ENCODE results near the gene BBC3.

Gene BBC3

DNA sequence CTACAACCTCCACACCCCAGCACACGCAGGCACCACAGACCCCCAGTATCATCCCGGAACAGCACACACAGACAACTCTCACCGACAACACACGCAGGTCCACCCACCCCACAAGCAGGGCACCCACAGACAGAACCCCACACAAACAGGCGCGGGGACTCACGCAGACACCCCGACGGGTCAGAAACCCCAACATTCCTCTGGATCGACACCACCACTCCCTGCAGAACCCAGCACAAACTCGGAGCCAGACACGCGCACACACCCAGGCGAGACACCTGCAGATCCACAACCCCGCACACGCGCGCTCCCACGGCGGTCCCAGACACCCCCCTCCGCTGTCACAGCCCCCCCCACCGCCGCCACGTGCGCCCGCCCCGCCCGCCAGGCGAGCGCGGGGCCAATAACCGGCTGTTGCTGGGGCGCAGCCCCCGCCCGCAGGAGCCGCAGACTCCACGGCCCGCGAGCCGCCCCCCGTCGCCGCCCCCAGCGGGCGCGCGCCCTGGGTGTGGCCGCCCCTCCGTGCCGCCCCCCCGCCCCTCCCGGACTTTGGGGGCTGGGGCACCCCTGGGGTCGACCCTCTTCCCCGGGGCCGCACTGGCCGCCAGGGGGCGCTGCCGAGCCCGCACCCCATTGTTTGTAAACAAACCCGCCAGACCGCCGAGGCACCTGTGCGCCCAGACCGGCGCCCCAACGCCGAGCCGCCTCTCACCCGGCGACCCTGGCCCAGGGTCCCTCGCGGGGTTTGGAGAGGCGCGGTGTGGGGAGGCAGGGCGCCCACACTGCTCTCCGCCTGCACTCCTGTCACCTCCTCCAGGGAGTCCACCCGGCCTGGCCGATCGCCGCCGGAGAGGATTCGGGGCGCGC lies 712 bp downstream of the BBC3 start:
- DNase-seq, result peak; percentile 82

DNA sequence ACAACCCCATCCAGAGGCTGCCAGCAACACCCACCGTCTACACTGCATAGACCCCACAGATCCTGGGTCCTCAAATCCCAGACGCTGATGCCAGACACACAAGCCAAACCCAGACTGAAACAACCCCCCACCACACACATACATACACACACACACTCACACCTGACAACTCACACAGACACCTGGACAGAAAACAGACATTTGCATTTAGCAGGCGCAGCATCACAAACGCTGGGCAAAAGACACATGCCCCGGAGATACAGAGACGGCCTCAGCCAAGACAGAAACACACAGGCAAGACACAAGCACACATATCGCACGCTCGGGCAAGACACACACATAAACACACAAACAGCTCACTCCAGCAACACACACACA lies 1.3 kb downstream of the BBC3 start:
- DNase-seq, result no peak

DNA sequence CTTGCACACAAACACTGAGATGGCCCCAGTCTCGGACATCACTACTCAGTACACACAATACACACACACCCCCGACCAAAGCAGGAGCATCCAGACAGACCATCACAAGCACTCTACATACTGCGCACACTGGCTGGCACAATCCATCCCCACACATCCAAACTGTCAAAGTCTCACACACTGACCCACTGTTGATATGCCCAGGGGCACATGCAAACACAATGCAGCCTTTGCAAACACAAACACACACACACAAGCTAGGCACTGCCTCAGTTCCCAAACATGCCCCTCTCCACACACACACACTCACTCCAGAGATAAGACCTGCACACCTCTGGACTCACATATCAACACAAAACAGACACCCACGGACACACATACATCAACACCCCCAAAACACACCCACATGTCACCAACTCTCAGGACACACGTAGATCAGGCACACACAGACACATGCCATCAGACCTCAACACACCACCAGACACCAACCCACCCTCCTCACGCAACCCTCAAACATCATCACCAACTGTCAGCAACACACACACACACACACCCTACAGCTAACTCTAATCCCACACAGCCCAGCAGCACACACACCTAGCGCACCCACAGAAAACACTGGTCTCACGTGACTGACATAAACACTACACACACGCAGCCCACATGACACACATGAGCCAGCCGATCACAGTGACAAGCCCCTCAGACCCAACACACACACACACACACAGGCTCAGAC lies 1.9 kb downstream of the BBC3 start:
- no peak for DNase-seq

DNA sequence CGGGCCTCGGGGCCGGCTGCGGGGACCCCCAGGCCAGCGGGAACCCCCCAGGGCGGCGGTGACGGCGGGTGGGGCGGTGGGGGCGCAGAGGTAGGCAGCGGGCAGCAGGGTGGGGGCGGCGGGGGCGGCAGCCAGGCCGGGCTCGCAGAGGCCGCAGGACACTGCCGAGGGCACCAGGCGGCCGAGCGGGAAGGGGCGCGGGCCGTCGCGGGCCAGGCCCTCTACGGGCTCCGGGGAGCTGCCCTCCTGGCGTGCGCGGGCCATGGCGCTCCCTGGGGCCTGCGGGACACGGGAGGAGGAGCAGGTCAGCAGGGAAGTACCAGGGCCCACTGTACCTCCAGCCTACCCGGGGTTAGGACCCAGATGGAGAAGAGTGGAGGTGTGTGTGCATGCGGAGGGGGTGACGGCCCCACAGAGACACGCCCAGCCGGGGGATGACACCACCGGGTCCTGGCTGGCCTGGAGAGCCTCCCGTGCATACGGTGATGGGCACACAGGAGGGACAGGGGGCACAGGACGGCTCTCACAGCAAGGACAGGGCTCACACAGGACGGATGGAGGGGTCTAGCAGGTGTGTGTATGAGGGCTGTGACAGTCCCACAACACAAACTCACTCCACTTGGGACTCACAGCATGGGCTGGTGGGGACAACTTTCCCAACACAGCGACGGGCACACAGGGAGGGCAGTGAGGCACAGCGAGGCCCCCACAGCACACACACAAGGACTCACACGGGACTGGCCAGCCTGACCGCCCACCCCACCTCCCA lies 2.6 kb downstream of the BBC3 start:
- peak; percentile 48 for DNase-seq

DNA sequence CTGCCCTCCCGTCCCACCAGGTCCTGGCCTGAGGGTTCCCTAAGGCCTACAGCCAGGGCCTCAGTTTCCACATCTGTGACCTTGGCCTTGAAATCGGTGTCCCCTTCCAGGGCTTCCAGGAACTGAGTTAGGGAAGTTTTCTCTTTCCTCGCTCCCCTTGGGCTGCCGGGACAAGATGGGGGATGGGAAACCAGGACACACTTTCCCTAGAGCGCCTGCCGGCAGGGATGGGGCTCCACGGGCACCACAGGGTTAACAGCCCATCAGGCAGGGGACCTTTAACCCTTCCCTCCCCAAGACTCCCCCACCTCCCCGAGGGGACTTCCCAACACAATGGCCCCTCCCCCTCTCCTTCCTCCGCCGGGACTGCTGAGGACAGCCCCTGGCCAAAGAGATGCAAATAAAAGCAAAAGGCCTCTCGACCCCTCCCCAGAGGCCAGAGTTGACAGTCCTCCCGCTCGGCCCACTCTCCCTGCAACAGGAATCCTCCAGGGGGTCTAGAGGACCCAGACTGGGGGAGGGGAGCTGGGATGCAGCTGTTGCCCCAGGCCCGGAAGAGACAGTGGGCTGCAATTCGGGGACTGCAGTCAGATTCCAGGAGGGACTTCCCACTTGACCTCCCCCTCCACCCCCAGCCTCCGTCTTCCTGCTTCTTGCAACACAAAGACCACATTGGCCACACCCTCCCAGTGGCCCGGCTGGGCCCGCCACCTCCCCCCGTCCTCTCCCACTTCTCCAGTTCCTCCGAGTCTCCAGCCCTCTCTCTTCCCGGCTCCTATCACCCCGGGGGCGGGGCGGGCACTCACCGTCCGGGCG lies 3.4 kb downstream of the BBC3 start:
- DNase-seq, result no peak

DNA sequence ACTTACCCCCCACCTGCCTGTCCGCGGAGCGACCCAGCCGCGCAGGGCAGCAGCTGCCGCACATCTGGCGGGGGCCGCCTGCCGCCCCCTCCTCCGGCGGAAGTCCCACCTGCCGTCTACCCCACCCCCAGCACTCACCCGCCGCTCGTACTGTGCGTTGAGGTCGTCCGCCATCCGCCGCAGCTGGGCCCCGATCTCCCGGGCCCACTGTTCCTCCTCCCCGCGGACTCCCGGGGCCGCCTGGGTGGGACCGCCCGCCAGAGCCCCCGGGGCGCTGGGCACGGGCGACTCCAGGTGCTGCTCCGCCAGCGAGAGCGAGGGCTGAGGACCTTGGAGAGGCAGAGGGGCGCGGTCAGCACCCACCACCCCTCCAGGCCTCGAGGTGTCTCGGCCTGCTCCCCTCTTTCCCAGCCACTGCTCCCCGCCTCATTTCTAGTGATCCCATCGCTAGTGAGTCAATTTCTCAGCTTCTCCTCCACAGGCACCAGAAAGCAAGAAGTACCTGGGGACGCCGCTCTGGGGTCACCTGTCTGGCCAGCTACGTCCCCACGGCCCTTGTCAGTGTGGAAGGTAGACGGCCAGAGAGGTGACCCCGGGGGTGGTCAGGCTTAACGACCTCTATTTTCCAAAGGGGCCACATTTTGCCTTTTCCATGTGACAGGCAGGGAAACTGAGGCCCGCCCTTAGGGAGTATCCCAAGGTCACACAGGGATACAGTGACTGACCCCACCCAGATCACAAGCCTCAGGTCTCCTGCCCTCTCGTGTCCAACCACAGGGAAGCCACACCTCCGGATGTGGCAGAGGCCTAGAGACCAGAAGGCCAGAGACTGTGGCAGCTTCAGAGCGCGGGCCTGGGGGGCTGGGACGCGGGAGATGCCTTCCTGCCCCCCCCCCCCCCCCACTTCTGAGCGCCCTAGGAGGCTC lies 4.3 kb downstream of the BBC3 start:
- no peak for DNase-seq

DNA sequence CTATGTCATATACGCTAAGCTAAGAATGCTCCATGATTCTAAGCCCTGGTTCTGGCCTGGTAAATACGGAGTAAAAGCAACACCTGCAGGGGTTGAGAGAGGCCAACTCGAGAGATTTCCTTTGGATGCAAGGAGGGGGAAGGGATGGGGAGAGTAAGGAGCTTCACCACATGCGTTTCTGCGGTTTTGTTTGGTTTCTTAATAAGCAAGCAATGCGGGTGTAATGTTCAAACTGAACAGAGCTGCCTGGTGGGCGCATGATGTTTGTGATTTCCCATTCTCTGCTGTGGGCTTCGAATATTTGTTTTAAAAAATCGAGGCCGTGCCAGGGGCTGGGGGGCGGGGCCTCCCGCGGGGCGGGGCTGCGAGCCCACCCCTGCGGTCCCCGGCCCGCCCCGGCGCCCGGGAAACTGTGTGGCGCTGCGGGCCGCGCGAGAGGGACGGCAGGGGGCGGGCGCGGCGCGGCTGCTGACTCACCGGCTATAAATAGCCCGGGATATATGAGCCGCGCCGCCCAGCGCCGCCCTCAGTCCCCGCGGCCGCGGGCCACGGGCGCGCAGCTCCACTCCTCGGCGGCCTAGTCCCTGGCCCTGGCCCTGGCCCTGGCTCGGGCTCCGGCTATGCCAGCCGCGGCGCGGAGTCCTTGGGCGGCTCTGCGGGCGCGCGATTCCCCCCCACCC lies 5.1 kb downstream of the BBC3 start:
- peak; percentile 86 for DNase-seq

DNA sequence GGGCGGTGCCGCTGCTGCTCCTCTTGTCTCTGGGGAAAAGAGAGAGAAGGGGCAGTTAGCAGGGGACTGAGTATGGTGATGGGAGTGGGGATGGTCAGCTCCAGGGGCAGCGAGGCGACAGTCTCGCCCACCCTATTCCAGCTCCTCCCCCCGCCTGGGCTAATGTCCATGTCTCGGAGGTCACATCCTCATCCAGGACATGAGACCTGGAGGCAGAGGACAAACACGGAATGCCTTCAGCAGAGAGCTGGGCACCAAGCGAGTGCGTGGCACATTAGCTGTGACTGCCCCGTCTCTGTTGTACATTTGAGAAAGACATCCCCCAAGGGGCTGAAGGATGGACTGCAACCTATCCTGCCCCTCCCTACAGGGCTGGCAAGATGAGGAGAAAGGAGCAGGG lies 9.1 kb downstream of the BBC3 start:
- no peak for DNase-seq

DNA sequence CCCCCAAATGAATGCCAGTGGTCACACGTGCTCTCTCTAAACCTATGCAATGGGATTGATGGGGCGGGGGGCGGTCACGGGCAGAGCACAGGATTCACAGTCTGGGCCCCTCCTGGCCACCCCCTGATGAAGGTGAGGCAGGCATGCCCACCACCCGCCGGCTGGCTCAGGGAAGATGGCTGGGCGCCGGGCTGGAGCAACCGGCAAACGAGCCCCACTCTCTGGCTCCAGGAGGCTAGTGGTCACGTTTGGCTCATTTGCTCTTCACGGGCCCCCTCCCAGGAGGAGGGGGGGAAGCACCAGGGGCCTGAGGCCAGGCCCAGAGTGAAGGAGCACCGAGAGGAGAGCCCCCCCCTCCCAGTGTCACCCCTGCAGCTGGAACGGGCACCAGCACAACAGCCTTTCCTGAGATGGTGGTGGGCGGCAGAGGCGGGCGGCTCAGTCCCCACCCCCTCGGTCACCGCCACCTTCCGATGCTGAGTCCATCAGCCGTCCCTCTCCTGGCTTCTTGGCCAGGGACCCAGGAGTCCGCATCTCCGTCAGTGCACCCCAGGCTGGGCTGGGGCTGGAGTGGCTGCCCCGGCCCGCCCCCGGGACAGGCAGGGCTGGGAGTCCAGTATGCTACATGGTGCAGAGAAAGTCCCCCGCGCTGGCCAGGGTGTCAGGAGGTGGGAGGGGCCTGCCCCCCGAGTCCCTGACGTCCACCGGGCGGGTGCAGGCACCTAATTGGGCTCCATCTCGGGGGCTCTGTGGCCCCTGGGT lies 9.7 kb downstream of the BBC3 start:
- no peak for DNase-seq

DNA sequence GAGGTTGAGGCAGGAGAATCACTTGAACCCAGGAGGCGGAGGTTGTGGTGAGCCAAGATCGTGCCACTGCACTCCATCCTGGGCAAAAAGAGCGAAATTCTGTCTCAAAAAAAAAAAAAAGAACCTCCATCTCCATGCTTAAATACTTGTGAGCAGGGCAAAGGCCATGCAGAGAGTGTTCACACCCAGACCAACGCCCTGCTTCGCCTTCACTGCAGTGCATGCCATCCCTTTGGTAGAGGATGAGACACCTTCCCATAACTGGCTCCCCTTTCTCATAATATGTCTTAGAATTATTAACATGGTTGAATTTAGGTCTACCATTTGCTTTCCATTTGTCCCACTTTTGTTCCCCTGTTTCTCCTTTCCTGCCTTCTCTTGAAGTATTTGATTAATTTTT lies 15.4 kb downstream of the BBC3 start:
- DNase-seq, result no peak

DNA sequence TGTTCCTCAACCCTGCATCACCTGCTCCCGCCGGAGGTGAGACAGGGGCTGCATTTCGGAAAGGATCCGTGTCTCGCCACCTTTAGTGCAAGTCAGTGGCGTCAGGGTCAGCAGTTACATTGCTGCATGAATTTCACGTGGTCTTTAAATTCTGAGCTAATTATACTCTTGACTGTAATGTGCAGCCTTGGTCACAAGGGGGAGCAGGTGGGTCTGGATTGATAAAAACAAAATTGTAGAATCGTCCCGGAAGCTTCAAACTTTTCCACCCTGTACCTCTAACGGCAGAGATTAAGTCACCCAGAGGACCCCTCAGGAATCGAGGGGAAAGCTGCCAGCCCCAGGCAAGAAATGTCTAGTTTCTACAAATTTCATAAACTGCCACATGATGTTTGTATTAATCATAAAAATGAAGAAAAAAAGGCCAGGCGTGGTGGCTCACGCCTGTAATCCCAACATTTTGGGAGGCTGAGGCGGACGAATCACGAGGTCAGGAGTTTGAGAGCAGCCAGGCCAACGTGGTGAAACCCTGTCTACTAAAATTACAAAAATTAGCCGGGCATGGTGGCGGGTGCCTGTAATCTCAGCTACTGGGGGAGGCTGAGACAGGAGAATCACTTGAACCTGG lies 20.2 kb downstream of the BBC3 start:
- DNase-seq, result peak; percentile 82

DNA sequence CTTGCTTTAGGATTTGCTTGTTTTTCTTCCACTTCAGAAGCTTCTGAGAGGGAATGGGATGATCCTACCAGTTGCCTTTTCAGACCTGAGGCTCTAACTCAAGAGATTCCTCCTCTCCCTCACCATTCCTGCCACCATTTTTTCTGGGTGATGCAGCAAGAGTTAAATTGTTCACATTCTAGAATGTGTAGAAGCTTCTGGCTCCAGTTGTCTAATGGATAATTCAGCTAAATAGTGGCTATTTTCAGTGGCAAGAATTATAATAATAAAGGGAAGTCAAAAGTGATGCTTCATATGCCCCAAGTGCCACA lies 20.9 kb downstream of the BBC3 start:
- DNase-seq, result no peak

DNA sequence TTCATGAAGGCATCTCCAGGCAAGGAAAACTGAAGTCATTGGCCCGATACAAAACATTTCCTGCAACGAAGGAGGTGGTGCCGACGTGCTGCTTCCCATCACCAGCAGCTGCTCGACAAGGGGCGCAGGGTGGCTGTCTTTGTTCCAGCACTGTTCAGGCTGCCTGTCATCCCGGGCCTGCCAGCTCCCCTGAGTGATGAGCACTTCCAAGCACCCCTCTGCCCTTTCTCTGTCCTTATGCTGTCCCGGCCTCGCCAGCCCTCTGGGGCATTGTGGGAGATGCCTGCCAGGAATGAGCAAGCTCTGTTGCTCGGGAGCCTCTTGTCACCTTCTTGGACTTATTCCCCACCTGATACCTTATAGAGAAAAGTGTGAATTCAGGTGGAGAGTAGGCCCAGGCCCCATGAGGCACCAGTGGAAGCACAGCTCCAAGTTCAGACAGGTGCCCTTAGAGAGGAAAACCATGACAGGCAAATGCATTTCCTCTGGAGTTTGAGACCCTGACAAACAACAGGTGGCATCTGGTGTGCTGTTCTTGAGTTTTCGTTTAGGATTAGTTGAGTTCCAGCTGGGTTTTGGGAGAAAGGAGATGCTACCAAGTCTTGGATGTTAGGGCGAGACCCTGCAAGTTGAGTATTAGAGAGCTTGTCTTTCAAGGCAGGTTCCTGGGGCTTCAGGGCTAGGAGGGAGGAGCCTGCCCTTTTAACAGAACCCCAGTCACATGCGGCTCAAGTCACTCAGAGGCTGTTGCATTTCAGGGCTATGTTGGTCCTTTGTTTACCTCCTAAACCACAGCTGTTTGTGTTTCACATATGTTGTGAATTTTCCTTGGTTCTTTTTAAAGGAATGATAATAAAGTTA lies 21.4 kb downstream of the BBC3 start:
- no peak for DNase-seq

DNA sequence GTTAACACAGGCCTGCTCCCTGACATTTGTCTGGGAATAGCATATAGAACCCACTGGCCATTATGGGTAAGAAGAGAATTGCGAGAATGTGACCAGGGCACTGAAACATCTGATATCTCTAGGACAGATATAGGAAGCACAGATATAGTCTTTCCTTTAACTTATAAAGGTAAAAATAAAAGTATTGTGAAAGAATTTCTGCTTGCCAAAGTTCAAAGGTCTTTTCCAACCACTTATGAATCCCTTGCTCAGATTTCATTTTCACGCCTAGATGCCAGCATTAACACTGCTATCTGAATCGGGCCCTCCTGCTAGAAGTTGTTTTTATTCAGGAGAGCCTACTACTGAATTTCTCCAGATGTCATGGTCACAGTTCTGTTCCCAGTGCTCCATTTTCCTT lies 27.7 kb downstream of the BBC3 start:
- no peak for DNase-seq

DNA sequence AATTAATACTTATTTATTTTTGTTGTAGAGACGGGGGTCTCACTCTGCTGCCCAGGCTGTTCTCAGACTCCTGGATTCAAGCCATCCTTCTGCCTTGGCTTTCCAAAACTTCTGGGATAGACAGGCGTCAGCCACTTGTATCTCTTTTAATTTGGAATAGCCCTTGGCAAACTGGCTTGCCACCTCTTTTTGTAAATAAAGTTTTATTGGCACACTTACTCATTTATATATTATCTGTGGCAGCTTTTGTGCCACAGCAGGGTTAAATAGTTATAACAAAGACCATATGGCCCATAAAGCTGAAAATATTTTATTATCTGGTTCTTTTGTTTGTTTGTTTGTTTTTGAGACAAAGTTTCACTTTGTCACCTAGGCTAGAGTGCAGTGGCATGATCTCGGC lies 30.5 kb downstream of the BBC3 start:
- DNase-seq, result no peak

DNA sequence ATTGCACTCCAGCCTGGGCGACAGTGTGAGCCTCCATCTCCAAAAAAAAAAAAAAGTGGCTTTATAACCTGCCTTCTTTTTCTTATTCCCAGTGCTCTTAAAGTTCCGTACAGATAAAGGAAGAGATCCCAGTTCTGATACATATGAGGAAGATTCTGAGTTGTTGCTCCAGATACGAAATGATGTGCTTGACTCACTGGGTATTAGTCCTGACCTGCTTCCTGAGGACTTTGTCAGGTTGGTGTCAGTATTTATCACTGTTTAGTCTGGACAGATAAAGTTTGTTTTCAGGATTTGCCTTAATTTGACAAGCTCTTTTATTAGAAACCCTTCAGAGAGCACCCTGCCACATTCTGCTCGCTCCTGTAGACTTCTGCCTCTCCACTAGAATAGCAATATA lies 33.9 kb downstream of the BBC3 start:
- no peak for DNase-seq

DNA sequence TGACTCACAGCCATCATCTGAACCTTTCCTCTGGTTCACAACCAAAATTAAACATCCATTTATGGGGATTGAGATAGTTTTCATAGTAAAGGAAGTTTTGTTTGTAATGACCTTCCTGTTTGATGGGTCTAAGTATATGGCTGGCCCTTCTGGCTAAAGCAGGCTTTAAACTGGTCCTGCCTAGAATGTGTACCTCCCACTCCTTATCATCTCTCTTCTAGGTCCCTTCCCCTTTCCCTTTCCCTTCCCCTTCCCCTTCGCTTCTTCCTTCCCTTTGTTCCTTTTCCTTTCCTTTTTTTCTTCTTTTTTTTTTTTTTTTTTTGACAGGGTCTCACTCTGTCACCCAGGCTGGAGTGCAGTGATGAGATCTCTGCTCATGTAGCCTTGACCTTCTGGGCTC lies 35.6 kb downstream of the BBC3 start:
- DNase-seq, result no peak

DNA sequence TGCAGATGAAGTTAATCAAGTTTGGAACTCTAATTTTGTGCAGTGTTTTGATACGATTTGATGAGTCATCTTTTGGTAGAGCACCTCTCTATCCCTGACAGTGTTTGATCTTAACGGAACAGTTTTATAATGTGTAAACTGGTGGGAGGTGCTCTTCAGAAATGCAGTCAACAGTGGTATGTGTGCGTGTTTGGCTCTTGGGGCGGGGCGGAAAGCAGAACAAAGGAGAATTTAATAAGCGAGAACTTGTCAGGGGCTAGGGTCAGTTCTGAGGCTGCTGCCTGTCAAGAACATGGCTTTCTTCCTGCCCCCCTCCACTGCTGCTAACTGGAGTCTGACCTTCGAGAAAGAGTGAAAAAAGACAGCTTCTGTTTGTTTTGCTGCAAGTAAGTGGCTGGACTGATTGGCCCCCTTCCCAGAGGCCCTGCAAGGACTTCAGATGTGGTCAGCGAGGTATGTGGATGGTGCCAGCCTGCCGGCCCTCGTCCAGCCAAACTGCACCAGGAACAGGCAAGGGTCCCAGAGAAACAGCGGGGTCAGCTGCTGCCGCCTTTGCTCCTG lies 40.8 kb downstream of the BBC3 start:
- DNase-seq, result peak; percentile 62
